HEK293 (cell line): Measurements from ENCODE around the gene KIAA0825.

Source experiments
- ZNF660 ChIP-seq: fragments of 450-650 bp; IDR thresholded peaks from 2 replicates; pipeline ENCODE4 v1.5.1; 2018; ENCODE audit warnings: missing biosample characterization, mild to moderate bottlenecking, missing genetic modification characterization
- ZNF747 ChIP-seq: fragments of 450-650 bp; formaldehyde crosslinking; IDR thresholded peaks from 2 replicates; pipeline ENCODE4 v1.5.1; 2016; ENCODE audit warnings: missing biosample characterization, missing genetic modification characterization
- TF ChIP-seq, protein P1 (sequence below): fragments of 450-650 bp; formaldehyde crosslinking; IDR thresholded peaks from 2 replicates; pipeline ENCODE4 v1.5.1; 2016; ENCODE audit warnings: missing biosample characterization, missing genetic modification characterization

DNA sequence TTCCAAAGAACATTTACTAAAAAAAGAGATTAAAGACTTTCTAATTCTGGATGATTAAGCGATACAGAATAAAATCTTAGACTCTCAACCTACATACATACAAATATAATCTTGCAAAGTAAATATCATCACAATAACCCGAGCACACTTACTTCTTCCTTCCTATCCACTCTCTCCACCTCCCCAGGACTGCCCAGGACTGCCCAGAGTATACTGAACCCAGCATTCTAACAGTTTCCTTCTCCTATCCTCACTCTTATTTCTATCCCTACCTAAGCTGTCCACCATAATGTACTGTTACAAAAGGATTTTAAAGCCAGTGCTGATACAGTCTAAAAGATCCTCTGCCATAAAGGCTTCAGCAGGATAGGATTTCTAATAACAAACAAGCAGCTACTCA lies 463.7 kb downstream of the KIAA0825 start:
- TF ChIP-seq ZNF747 (tag by site-specific recombination) (no peak), ZNF660 (tag by site-specific recombination) (no peak)
- TF ChIP-seq, protein P1, sequence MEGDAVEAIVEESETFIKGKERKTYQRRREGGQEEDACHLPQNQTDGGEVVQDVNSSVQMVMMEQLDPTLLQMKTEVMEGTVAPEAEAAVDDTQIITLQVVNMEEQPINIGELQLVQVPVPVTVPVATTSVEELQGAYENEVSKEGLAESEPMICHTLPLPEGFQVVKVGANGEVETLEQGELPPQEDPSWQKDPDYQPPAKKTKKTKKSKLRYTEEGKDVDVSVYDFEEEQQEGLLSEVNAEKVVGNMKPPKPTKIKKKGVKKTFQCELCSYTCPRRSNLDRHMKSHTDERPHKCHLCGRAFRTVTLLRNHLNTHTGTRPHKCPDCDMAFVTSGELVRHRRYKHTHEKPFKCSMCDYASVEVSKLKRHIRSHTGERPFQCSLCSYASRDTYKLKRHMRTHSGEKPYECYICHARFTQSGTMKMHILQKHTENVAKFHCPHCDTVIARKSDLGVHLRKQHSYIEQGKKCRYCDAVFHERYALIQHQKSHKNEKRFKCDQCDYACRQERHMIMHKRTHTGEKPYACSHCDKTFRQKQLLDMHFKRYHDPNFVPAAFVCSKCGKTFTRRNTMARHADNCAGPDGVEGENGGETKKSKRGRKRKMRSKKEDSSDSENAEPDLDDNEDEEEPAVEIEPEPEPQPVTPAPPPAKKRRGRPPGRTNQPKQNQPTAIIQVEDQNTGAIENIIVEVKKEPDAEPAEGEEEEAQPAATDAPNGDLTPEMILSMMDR = no peak
